HG03097 (cell line): ENCODE data around the gene FUT7.

Experiments used
- ATAC-seq: cut with Tn5 transposase; IDR thresholded peaks from one replicate; pipeline ENCODE4 v1.9.1; 2021; ENCODE audit not compliant: unreplicated experiment, low FRiP score

The FUT7 gene

GRCh38 chr9:136990242-136990911, 41.5 kb downstream of the FUT7 start:
- ATAC-seq = no peak

- ATAC-seq = no peak
These were observed 43.0 kb downstream of the FUT7 start for GRCh38 chr9:136988872-136989271.

GRCh38 chr9:136985853-136986252, 46.0 kb downstream of the FUT7 start:
- no peak for ATAC-seq

GRCh38 chr9:136985027-136985602, 46.8 kb downstream of the FUT7 start:
- no peak for ATAC-seq

- ATAC-seq = no peak
These were observed 47.3 kb downstream of the FUT7 start for GRCh38 chr9:136984464-136985026.

GRCh38 chr9:136983656-136984314, 48.1 kb downstream of the FUT7 start:
- no peak for ATAC-seq

GRCh38 chr9:136983167-136983566, 48.7 kb downstream of the FUT7 start:
- ATAC-seq = no peak

- ATAC-seq = no peak
These were observed 49.4 kb downstream of the FUT7 start, which contains the start of gene LCNL1 for GRCh38 chr9:136982232-136983051. LCNL1 (plus strand) TSS chr9:136982993; CDS start chr9:136983587, 594 bp downstream.

- no peak for ATAC-seq
These were observed 50.2 kb downstream of the FUT7 start for GRCh38 chr9:136981588-136982231.

- ATAC-seq = no peak
These were observed 51.0 kb downstream of the FUT7 start for GRCh38 chr9:136980669-136981478.
